Left ventricle myocardium inferior (tissue), 1 donor: ENCODE measurements around the gene MEIS2. TPM values are rescaled to one million over a fixed set of nuclear protein-coding genes. Genes with fewer than 3 reads are reported as not detected.
A peak's percentile ranks its signal among the peaks of the same experiment; 100 is the strongest.

Experiments
- DNase-seq: peaks from one replicate; pipeline ENCODE4 v3.0.0-alpha.2; 2020
- H3K27ac ChIP-seq: fragments of 200-600 bp; replicated peaks from 2 replicates; pipeline ENCODE4 v1.8.0; 2021
- H3K27me3 ChIP-seq: fragments of 200-600 bp; 2 replicates; pipeline ENCODE4 v1.8.0; 2021; ENCODE audit warnings: low read depth
- H3K36me3 ChIP-seq: fragments of 200-600 bp; 2 replicates; pipeline ENCODE4 v1.8.0; 2021
- H3K4me1 ChIP-seq: fragments of 200-600 bp; 2 replicates; pipeline ENCODE4 v1.8.0; 2021
- H3K4me3 ChIP-seq: fragments of 200-600 bp; 2 replicates; pipeline ENCODE4 v1.8.0; 2021; ENCODE audit warnings: mild to moderate bottlenecking, moderate library complexity
- H3K9me3 ChIP-seq: fragments of 200-600 bp; replicated peaks from 2 replicates; pipeline ENCODE4 v1.8.0; 2021
- intact Hi-C: fragments of 100-400 bp; cut with micrococcal nuclease; formaldehyde crosslinking; loops from one replicate; pipeline ENCODE4 v1.11.0; 2022
- total RNA-seq: library from RNA; stranded (reverse); fragmentation: NEBNext Ultra II Directional; extraction: Animal tissue kit (Norgen Biotek cat#: 25700); gene quantifications from one replicate; pipeline ENCODE4 v1.2.1, GENCODE V29; 2021
- TF ChIP-seq, protein P1 (sequence below): fragments of 200-600 bp; IDR thresholded peaks from 2 replicates; pipeline ENCODE4 v1.8.0; 2021; ENCODE audit warnings: antibody characterized with exemption, mild to moderate bottlenecking, borderline replicate concordance
- donor health status: DM: no; HTN: yes; CAD: no; lungs with severe emphysema.

The MEIS2 gene
- total RNA-seq, 1 donor from 2014 or later = 36.0 TPM

DNA sequence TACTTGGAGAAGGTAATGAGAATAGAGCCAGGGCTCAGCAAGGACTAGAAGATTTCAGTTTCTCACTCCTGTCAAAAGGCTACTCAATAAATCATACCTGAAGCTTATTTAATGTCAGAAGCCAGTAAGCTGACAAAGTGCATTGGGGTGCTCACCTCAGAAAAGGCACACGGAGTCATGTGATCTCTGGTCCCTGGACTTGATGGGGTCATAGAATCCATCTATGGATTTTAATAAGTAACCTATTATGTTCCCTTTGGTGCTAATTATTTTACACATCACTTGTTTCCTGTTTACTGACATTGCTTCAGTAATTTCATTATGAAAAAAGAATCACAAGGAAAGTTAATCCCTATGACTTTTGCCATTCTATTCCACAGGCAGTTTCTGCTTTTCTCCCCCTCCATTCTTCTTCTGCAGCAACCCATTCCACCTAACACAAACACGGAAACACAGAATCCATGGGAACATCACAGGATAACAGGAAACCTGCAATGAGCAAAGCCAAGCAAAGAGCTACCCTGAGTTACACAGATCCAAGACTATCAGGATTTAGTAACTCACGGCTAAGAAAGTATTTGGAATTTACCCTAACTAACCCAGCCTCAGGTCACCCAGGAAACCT is 159.6 kb downstream of the MEIS2 start:
- peaks cover 58% of the 10 kb centered on the region for H3K4me1 ChIP-seq
- H3K9me3 ChIP-seq = no peaks in the 10 kb centered on the region
- DNase-seq = no peak
- H3K36me3 ChIP-seq = no peaks in the 10 kb centered on the region
- no peak overlapping the region for H3K4me3 ChIP-seq
- H3K27ac ChIP-seq = no peak overlapping the region
- H3K27me3 ChIP-seq = no peaks in the 10 kb centered on the region
- intact Hi-C loops = no loop called here
- TF ChIP-seq, protein P1, sequence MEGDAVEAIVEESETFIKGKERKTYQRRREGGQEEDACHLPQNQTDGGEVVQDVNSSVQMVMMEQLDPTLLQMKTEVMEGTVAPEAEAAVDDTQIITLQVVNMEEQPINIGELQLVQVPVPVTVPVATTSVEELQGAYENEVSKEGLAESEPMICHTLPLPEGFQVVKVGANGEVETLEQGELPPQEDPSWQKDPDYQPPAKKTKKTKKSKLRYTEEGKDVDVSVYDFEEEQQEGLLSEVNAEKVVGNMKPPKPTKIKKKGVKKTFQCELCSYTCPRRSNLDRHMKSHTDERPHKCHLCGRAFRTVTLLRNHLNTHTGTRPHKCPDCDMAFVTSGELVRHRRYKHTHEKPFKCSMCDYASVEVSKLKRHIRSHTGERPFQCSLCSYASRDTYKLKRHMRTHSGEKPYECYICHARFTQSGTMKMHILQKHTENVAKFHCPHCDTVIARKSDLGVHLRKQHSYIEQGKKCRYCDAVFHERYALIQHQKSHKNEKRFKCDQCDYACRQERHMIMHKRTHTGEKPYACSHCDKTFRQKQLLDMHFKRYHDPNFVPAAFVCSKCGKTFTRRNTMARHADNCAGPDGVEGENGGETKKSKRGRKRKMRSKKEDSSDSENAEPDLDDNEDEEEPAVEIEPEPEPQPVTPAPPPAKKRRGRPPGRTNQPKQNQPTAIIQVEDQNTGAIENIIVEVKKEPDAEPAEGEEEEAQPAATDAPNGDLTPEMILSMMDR = no peak

- no peaks in the 10 kb centered on the region for H3K36me3 ChIP-seq
- DNase-seq = no peak
- TF ChIP-seq, protein P1 = no peak
- H3K9me3 ChIP-seq = no peaks in the 10 kb centered on the region
- peaks cover 58% of the 10 kb centered on the region for H3K4me1 ChIP-seq
- no peak overlapping the region for H3K27ac ChIP-seq
- intact Hi-C loops = no loop called here
- no peaks in the 10 kb centered on the region for H3K27me3 ChIP-seq
- no peak overlapping the region for H3K4me3 ChIP-seq
Measured at GRCh38 chr15:36940219-36940618, 160.1 kb downstream of the MEIS2 start.

GRCh38 chr15:36938764-36939163 is 161.6 kb downstream of the MEIS2 start:
- H3K27me3 ChIP-seq = no peaks in the 10 kb centered on the region
- TF ChIP-seq, protein P1 = no peak
- peak overlapping the region; percentile 0 for H3K27ac ChIP-seq
- peaks cover 56% of the 10 kb centered on the region for H3K4me1 ChIP-seq
- intact Hi-C loops = no loop called here
- no peaks in the 10 kb centered on the region for H3K9me3 ChIP-seq
- no peaks in the 10 kb centered on the region for H3K36me3 ChIP-seq
- no peak overlapping the region for H3K4me3 ChIP-seq
- DNase-seq = no peak

DNA sequence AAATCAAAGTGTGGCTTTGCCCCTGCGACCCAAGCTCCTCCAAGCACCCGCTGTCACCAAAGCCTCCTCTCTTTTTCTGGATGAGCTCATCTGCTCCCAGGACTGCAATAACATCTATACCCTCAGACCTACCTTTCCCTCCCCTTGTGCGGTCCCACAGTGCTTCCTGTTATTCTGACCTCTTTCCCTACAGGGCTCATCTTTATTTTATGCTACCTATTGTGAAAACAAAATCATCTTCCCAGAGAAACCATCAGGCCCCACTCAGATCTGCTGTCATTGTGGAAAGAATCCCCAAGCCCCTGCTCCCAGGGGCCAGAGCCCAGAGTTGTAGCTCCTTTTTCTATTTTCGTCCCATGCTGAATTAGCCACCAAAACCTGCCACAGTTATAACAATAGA is 162.2 kb downstream of the MEIS2 start:
- Histone ChIP-seq H3K4me3 (no peak overlapping the region), H3K9me3 (no peaks in the 10 kb centered on the region), H3K36me3 (no peaks in the 10 kb centered on the region), H3K27ac (no peak overlapping the region), H3K4me1 (peaks cover 52% of the 10 kb centered on the region), H3K27me3 (no peaks in the 10 kb centered on the region)
- DNase-seq = no peak
- intact Hi-C loops = no loop called here
- TF ChIP-seq, protein P1 = no peak

DNA sequence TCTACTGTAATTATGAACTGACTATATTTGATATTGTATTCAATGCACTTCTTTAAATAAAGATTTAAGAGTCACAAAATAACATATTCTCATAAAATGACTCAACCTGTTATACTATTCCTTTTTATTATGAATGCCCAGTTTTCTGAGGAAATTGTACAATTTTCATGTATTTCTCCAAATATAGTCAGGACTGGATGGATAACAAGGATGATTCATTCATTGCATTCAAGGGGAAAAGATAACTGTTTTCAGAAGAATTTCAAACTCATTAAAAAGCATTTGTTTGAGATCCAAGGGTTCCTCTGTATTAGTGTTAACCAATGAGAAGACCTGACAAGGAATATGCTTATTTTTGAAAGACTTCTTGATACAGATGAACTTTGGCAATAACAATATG is 163.7 kb downstream of the MEIS2 start:
- intact Hi-C loops = no loop called here
- no peaks in the 10 kb centered on the region for H3K27me3 ChIP-seq
- H3K4me3 ChIP-seq = no peak overlapping the region
- TF ChIP-seq, protein P1 = no peak
- no peaks in the 10 kb centered on the region for H3K36me3 ChIP-seq
- H3K9me3 ChIP-seq = no peaks in the 10 kb centered on the region
- H3K4me1 ChIP-seq = peaks cover 55% of the 10 kb centered on the region
- DNase-seq = no peak
- H3K27ac ChIP-seq = no peak overlapping the region
